DND-41 (cell line): ENCODE measurements around the gene ITGA1.

Experiments
- ATAC-seq: fragments of 200-7000 bp; cut with Tn5 transposase; 3 replicates; pipeline ENCODE4 v1.9.1; 2021; ENCODE audit warnings: low read depth; ENCODE audit not compliant: insufficient read depth
- DNase-seq: peaks from one replicate; pipeline ENCODE4 v3.0.0-alpha.2; 2020
- H2AFZ ChIP-seq: 2 replicates; pipeline ENCODE4 v1.6.0; 2012; ENCODE audit warnings: low read depth, low read length
- H3K27ac ChIP-seq: 2 replicates; pipeline ENCODE4 v1.5.1; 2012; ENCODE audit warnings: low read length, inconsistent platforms
- H3K27me3 ChIP-seq: fragments of 200-600 bp; sonication (generic); 2 replicates; pipeline ENCODE4 v1.6.0; 2012; ENCODE audit warnings: low read length, mild to moderate bottlenecking, inconsistent platforms; ENCODE audit not compliant: insufficient read depth, poor library complexity
- H3K36me3 ChIP-seq: 2 replicates; pipeline ENCODE4 v1.5.1; 2012; ENCODE audit warnings: low read length, inconsistent platforms; ENCODE audit not compliant: insufficient read depth
- H3K4me1 ChIP-seq: 2 replicates; pipeline ENCODE4 v1.5.1; 2012; ENCODE audit warnings: mild to moderate bottlenecking, low read length; ENCODE audit not compliant: insufficient read depth
- H3K4me2 ChIP-seq: 2 replicates; pipeline ENCODE4 v1.6.0; 2012; ENCODE audit warnings: mild to moderate bottlenecking, moderate library complexity, low read length, inconsistent platforms; ENCODE audit not compliant: insufficient read depth
- H3K4me3 ChIP-seq, 2 experiments: fragments of 200-600 bp in 1 of 2; shearing (Covaris generic) in 1 of 2; 2 replicates each; pipeline ENCODE4 v1.5.1; 2012 to 2016; ENCODE audit warnings: inconsistent platforms in 2 of 2, low read length in 2 of 2, mild to moderate bottlenecking in 2 of 2, low read depth in 1 of 2, moderate library complexity in 1 of 2
- H3K79me2 ChIP-seq: 2 replicates; pipeline ENCODE4 v1.6.0; 2012; ENCODE audit warnings: low read length, inconsistent platforms; ENCODE audit not compliant: insufficient read depth
- H3K9ac ChIP-seq: 2 replicates; pipeline ENCODE4 v1.6.0; 2012; ENCODE audit warnings: low read depth, mild to moderate bottlenecking, inconsistent platforms, low read length, moderate library complexity
- H3K9me3 ChIP-seq: 2 replicates; pipeline ENCODE4 v1.5.1; 2012; ENCODE audit warnings: low read length, moderate library complexity, mild to moderate bottlenecking, inconsistent platforms; ENCODE audit not compliant: insufficient read depth, severe bottlenecking
- H4K20me1 ChIP-seq: 2 replicates; pipeline ENCODE4 v1.6.0; 2012; ENCODE audit warnings: low read length; ENCODE audit not compliant: insufficient read depth
- EZH2 ChIP-seq: IDR thresholded peaks from 3 replicates; pipeline ENCODE4 v1.6.1; 2012; ENCODE audit warnings: borderline replicate concordance, low read depth, mild to moderate bottlenecking, moderate library complexity, low read length, inconsistent platforms; ENCODE audit not compliant: severe bottlenecking
- TF ChIP-seq, protein P1 (sequence below): IDR thresholded peaks from 2 replicates; pipeline ENCODE4 v1.5.1; 2012; ENCODE audit warnings: borderline replicate concordance, low read length, moderate library complexity, mild to moderate bottlenecking; ENCODE audit not compliant: poor library complexity, severe bottlenecking; ENCODE audit errors: extremely low read depth

The ITGA1 gene

DNA sequence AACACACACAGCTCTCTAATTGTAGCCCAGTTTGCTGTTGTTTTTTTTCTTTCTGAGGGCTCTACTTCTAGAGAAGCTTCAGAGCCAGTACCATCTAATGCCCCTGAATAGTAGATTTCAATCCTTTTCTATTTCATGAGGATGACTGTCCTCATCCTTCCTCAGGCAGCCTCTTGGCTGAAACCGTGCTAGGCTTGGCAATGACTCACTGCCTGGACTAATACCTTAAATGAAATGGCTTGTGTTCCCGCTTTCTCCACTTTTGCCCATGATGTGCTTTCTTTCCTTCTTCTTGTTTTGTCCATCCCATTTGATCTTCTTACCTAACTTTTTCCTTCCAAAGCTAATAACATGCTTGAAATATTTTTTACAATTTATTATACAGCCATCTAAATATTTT, 80.1 kb downstream of the ITGA1 start:
- Histone ChIP-seq H3K27ac (no peak overlapping the region), H2AFZ (no peak overlapping the region), H3K9ac (no peak overlapping the region), H3K9me3 (no peaks in the 10 kb centered on the region), H4K20me1 (no peaks in the 10 kb centered on the region), H3K4me3 (no peak overlapping the region), H3K79me2 (no peaks in the 10 kb centered on the region), H3K4me1 (no peaks in the 10 kb centered on the region), H3K4me2 (no peak overlapping the region), H3K27me3 (no peaks in the 10 kb centered on the region), H3K36me3 (peaks cover 11% of the 10 kb centered on the region; the same call in 1 of the 2 replicates)
- no peak for ATAC-seq
- no peak for TF ChIP-seq EZH2
- TF ChIP-seq, protein P1, sequence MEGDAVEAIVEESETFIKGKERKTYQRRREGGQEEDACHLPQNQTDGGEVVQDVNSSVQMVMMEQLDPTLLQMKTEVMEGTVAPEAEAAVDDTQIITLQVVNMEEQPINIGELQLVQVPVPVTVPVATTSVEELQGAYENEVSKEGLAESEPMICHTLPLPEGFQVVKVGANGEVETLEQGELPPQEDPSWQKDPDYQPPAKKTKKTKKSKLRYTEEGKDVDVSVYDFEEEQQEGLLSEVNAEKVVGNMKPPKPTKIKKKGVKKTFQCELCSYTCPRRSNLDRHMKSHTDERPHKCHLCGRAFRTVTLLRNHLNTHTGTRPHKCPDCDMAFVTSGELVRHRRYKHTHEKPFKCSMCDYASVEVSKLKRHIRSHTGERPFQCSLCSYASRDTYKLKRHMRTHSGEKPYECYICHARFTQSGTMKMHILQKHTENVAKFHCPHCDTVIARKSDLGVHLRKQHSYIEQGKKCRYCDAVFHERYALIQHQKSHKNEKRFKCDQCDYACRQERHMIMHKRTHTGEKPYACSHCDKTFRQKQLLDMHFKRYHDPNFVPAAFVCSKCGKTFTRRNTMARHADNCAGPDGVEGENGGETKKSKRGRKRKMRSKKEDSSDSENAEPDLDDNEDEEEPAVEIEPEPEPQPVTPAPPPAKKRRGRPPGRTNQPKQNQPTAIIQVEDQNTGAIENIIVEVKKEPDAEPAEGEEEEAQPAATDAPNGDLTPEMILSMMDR, result no peak
- DNase-seq, result no peak

DNA sequence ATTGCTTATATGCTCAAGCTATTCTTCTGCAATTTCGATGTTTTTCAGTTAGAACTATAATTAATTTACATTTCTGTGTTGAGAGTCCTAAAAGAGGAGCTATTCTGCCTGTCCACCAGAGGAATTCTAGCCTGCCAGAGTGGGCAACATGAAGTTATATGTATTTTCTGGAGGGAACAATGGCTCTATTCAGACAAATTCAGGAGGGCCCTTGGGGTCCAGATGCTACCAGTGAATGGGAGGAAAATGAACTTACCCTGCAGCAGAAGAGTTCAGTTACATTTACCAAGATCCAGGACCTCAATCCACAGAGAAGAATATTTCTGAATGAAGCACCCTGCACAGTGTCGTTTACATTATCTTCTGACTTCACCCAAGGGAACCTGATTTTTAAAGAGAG, 80.7 kb downstream of the ITGA1 start:
- no peaks in the 10 kb centered on the region for H4K20me1 ChIP-seq
- TF ChIP-seq, protein P1, result no peak
- no peak for TF ChIP-seq EZH2
- H3K9ac ChIP-seq, result no peak overlapping the region
- H3K4me3 ChIP-seq, result no peak overlapping the region
- H3K4me1 ChIP-seq, result no peaks in the 10 kb centered on the region
- peaks cover 11% of the 10 kb centered on the region; the same call in 1 of the 2 replicates for H3K36me3 ChIP-seq
- DNase-seq (no peak), ATAC-seq (no peak)
- H3K9me3 ChIP-seq, result no peaks in the 10 kb centered on the region
- H2AFZ ChIP-seq, result no peak overlapping the region
- H3K27ac ChIP-seq, result no peak overlapping the region
- no peaks in the 10 kb centered on the region for H3K27me3 ChIP-seq
- no peak overlapping the region for H3K4me2 ChIP-seq
- H3K79me2 ChIP-seq, result no peaks in the 10 kb centered on the region

DNA sequence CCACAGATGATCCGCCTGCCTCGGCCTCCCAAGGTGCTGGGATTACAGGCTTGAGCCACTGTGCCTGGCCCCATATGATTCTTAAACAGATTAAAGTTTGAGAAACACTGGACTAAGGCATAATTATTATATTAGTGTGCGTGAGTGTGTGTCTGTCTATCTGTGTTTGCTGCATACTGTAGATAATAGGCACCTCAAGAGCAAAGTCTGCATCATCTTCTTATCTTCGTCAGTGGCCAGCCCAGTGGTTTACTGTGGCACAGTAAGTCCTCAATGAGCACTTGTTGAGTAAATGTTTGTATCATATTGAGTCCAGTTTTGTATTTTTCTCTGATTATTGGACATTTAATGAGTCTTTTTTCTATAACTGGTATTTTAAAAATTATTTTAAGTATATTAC, 81.7 kb downstream of the ITGA1 start:
- H3K27me3 ChIP-seq, result no peaks in the 10 kb centered on the region
- TF ChIP-seq EZH2, result no peak
- TF ChIP-seq, protein P1, result no peak
- H2AFZ ChIP-seq, result no peak overlapping the region
- H3K4me3 ChIP-seq, result no peak overlapping the region
- no peaks in the 10 kb centered on the region for H4K20me1 ChIP-seq
- no peaks in the 10 kb centered on the region for H3K79me2 ChIP-seq
- H3K4me1 ChIP-seq, result no peaks in the 10 kb centered on the region
- no peak overlapping the region for H3K4me2 ChIP-seq
- ATAC-seq (no peak), DNase-seq (no peak)
- peaks cover 11% of the 10 kb centered on the region; the same call in 1 of the 2 replicates for H3K36me3 ChIP-seq
- H3K27ac ChIP-seq, result no peak overlapping the region
- H3K9ac ChIP-seq, result no peak overlapping the region
- no peaks in the 10 kb centered on the region for H3K9me3 ChIP-seq

DNA sequence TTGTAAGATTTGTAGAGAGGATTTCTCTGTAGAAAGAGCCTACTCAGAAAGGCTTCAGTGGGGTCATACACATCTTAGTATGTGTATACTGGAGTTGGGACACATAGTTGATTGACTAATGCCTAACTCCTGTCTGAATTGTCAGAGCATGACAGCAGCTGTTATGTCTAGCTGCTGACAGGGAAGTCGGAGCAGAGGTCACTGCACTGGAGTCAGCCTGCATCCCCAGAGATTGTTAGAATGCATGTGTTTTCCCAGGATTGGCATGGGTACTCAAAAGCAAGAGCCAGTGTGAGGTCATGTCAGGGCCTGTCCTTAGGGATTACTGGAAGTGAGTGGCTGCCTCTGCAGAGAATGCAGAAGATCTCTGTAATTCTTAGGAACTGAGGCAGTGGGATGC, 82.7 kb downstream of the ITGA1 start:
- Histone ChIP-seq H3K4me3 (no peak overlapping the region), H3K4me1 (no peaks in the 10 kb centered on the region), H3K27me3 (no peaks in the 10 kb centered on the region), H3K79me2 (no peaks in the 10 kb centered on the region), H3K36me3 (peaks cover 7% of the 10 kb centered on the region; the same call in 1 of the 2 replicates), H3K9me3 (no peaks in the 10 kb centered on the region), H3K27ac (no peak overlapping the region), H3K4me2 (no peak overlapping the region), H4K20me1 (no peaks in the 10 kb centered on the region), H3K9ac (no peak overlapping the region), H2AFZ (no peak overlapping the region)
- no peak for DNase-seq
- TF ChIP-seq, protein P1, result no peak
- no peak for TF ChIP-seq EZH2
- ATAC-seq, result no peak
